K562 (cell line): Measurements from ENCODE around the gene MYO18B. TPM values are rescaled to one million over a fixed set of nuclear protein-coding genes. Genes with fewer than 3 reads are reported as not detected.

ENCODE experiments used
- BHLHE40 ChIP-seq: IDR thresholded peaks from 2 replicates; pipeline ENCODE4 v1.6.1; 2011; ENCODE audit warnings: low read length, improper control_type of control experiment
- BRCA1 ChIP-seq, 2 experiments: fragments of 450-650 bp in 1 of 2; sonication (generic) in 1 of 2; formaldehyde crosslinking in 1 of 2; IDR thresholded peaks; 2 replicates each; pipeline versions ENCODE4 v1.5.0 to v1.6.1; 2017 to 2020; ENCODE audit warnings: mild to moderate bottlenecking in 1 of 2, missing genetic modification reagents in 1 of 2
- MAFK ChIP-seq: IDR thresholded peaks from 2 replicates; pipeline ENCODE4 v1.6.1; 2011; ENCODE audit warnings: low read length, improper control_type of control experiment
- POLR2B ChIP-seq: fragments of 450-650 bp; IDR thresholded peaks from 2 replicates; pipeline ENCODE4 v1.6.1; 2018; ENCODE audit warnings: low read depth; ENCODE audit not compliant: partially characterized antibody
- SOX6 ChIP-seq: fragments of 450-650 bp; IDR thresholded peaks from 2 replicates; pipeline ENCODE4 v1.6.1; 2014; ENCODE audit warnings: mild to moderate bottlenecking
- ZNF76 ChIP-seq: fragments of 250-450 bp; sonication (Bioruptor Pico); IDR thresholded peaks from 2 replicates; pipeline ENCODE4 v1.4.0; 2020; ENCODE audit warnings: mild to moderate bottlenecking, moderate library complexity, borderline replicate concordance
- polyA plus RNA-seq, 8 experiments: library from polyadenylated mRNA; depleted of rRNA in 4 of 8; stranded (reverse) in 5 of 8; unstranded in 3 of 8; fragments of >200 nt; fragmentation: Nextera tagmentation in 2 of 8; fragmentation: Illumina TruSeq in 1 of 8; extraction: Ambion mirVana in 2 of 8; extraction: Trizol in 1 of 8; gene quantifications; 2 replicates each; pipeline versions ENCODE4 v1.2.1 to v1.2.3, GENCODE V29; 2011 to 2014; ENCODE audit warnings: inconsistent platforms in 1 of 8, missing spikeins in 1 of 8
- total RNA-seq, 7 experiments: library from RNA; depleted of rRNA in 6 of 7; stranded (reverse); fragments of >200 nt in 6 of 7; fragmentation: Illumina TruSeq in 2 of 7; extraction: Trizol in 2 of 7; gene quantifications; 2 replicates each; pipeline versions ENCODE4 v1.2.1 to v1.2.3, GENCODE V29; 2011 to 2021; ENCODE audit warnings: low replicate concordance in 1 of 7
- TF ChIP-seq, protein P1 (sequence below): IDR thresholded peaks from 3 replicates; pipeline ENCODE4 v1.6.1; 2011; ENCODE audit warnings: borderline replicate concordance, mild to moderate bottlenecking, moderate library complexity; ENCODE audit not compliant: insufficient read length; ENCODE audit errors: extremely low read depth

MYO18B gene
- total and polyA plus RNA-seq, 9 of the 15 experiments (the other 6 are each of a cell fraction or from before 2014, with no cell fraction given), result 0.06 to 7.0 (median 4.3) TPM

DNA sequence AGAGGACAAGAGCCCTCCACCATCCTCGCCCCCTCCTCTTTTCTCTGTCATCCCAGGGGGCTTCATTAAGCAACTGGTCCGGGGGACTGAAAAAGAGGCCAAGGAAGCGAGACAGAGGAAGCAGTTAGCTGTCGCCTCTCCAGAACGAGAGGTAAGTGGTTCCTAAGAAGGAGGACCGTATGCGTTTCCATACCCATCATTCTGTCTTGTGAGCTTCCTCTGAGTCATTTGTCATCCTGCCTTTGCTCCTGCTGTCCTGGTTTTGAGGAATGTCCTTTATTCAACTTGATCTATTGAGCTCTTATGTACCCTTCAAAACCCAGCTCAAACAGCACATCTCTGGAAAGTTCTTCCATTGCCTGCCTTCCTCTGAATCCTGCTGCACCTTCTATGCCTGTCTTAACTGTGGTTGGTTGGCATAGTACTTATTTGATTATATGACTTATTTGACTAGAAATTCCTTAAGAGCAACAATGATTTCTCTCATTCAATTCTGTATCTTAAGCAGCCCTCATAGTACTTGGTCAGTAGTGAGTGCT is 21.3 kb downstream of the MYO18B start (continued):
- TF ChIP-seq, protein P1, sequence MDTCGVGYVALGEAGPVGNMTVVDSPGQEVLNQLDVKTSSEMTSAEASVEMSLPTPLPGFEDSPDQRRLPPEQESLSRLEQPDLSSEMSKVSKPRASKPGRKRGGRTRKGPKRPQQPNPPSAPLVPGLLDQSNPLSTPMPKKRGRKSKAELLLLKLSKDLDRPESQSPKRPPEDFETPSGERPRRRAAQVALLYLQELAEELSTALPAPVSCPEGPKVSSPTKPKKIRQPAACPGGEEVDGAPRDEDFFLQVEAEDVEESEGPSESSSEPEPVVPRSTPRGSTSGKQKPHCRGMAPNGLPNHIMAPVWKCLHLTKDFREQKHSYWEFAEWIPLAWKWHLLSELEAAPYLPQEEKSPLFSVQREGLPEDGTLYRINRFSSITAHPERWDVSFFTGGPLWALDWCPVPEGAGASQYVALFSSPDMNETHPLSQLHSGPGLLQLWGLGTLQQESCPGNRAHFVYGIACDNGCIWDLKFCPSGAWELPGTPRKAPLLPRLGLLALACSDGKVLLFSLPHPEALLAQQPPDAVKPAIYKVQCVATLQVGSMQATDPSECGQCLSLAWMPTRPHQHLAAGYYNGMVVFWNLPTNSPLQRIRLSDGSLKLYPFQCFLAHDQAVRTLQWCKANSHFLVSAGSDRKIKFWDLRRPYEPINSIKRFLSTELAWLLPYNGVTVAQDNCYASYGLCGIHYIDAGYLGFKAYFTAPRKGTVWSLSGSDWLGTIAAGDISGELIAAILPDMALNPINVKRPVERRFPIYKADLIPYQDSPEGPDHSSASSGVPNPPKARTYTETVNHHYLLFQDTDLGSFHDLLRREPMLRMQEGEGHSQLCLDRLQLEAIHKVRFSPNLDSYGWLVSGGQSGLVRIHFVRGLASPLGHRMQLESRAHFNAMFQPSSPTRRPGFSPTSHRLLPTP, result no peak
- TF ChIP-seq BHLHE40 (no peak), SOX6 (no peak), BRCA1 (IDR thresholded peaks at IDR 0.05) (no peak), BRCA1 (CRISPR knock-in tag; IDR thresholded peaks at IDR 0.05) (no peak), POLR2B (no peak), MAFK (no peak), ZNF76 (CRISPR knock-in tag) (no peak)
